PC-3 (cell line): Measurements from ENCODE around the gene PIGA. TPM values are rescaled to one million over a fixed set of nuclear protein-coding genes. Genes with fewer than 3 reads are reported as not detected.
"Not testable (repeated sequence)": the region's sequence is repeated elsewhere in the genome, so short reads cannot be mapped to it uniquely, and the experiment has no call there.

ENCODE experiments used
- ATAC-seq: fragments of 200-7000 bp; cut with Tn5 transposase; 2 replicates; pipeline ENCODE4 v1.9.1; 2020; ENCODE audit warnings: mild to moderate bottlenecking, moderate library complexity
- BruUV-seq: library from RNA; stranded (reverse); fragments of 400-500 nt; replicated peaks from 2 replicates; lab custom pipeline; 2021; lab: Mats Ljungman, UMichigan
- CTCF ChIA-PET: fragments of 300-600 bp; sonication (Branson Sonifier 250); formaldehyde crosslinking; loops from one replicate; lab custom pipeline; 2022; ENCODE audit warnings: antibody characterized with exemption; lab: Charles Lee
- POLR2A ChIA-PET: fragments of 300-600 bp; sonication (Branson Sonifier 250); formaldehyde crosslinking; loops from one replicate; lab custom pipeline; 2022; ENCODE audit warnings: antibody characterized with exemption; ENCODE audit not compliant: unreplicated experiment; lab: Charles Lee
- DNase-seq: peaks from one replicate; pipeline ENCODE4 v3.0.0-alpha.2; 2015
- H2AFZ ChIP-seq: fragments of 300-600 bp; sonication (generic); 2 replicates; pipeline ENCODE4 v1.6.0; 2016; ENCODE audit warnings: antibody characterized with exemption, low read length
- H3F3A ChIP-seq: fragments of 300-600 bp; sonication (generic); one replicate; pipeline ENCODE4 v1.6.0; 2017; ENCODE audit warnings: antibody characterized with exemption, low read length, control low read depth, mild to moderate bottlenecking; ENCODE audit not compliant: unreplicated experiment
- H3K27ac ChIP-seq: fragments of 300-600 bp; sonication (generic); 2 replicates; pipeline ENCODE4 v1.5.1; 2016; ENCODE audit warnings: mild to moderate bottlenecking, low read length
- H3K27me3 ChIP-seq: fragments of 300-600 bp; sonication (generic); 2 replicates; pipeline ENCODE4 v1.6.1; 2016; ENCODE audit warnings: low read length, mixed read lengths
- H3K36me3 ChIP-seq: fragments of 300-600 bp; sonication (generic); 2 replicates; pipeline ENCODE4 v1.6.1; 2016; ENCODE audit warnings: low read depth, mixed run types, low read length, mixed read lengths
- H3K4me1 ChIP-seq: fragments of 300-600 bp; sonication (generic); 2 replicates; pipeline ENCODE4 v1.5.1; 2016; ENCODE audit warnings: low read length; ENCODE audit not compliant: insufficient read depth
- H3K4me2 ChIP-seq: fragments of 300-600 bp; sonication (generic); 2 replicates; pipeline ENCODE4 v1.6.0; 2016; ENCODE audit warnings: low read length
- H3K4me3 ChIP-seq: fragments of 300-600 bp; sonication (generic); 2 replicates; pipeline ENCODE4 v1.5.1; 2016; ENCODE audit warnings: mild to moderate bottlenecking, low read length, mixed read lengths
- H3K79me2 ChIP-seq: fragments of 300-600 bp; sonication (generic); 2 replicates; pipeline ENCODE4 v1.6.1; 2017; ENCODE audit warnings: low read length, mixed read lengths
- H3K9ac ChIP-seq: fragments of 300-600 bp; sonication (generic); 2 replicates; pipeline ENCODE4 v1.6.0; 2016; ENCODE audit warnings: mild to moderate bottlenecking, low read length
- H3K9me2 ChIP-seq: fragments of 300-600 bp; sonication (generic); replicated peaks from 2 replicates; pipeline ENCODE4 v1.6.1; 2016; ENCODE audit warnings: mixed run types, low read length, mixed read lengths
- H3K9me3 ChIP-seq: fragments of 300-600 bp; sonication (generic); 2 replicates; pipeline ENCODE4 v1.6.1; 2016; ENCODE audit warnings: low read length, mixed read lengths
- H4K20me1 ChIP-seq: fragments of 300-600 bp; sonication (generic); 2 replicates; pipeline ENCODE4 v1.6.1; 2016; ENCODE audit warnings: low read length, mixed read lengths
- CTCF ChIP-seq: fragments of 300-600 bp; sonication (generic); conservative IDR thresholded peaks from 2 replicates; pipeline ENCODE4 v1.5.1; 2017; ENCODE audit warnings: antibody characterized with exemption, low read depth, mild to moderate bottlenecking, low read length
- EZH2 ChIP-seq: fragments of 300-600 bp; sonication (generic); IDR thresholded peaks from one replicate; pipeline ENCODE4 v1.6.1; 2017; ENCODE audit warnings: antibody characterized with exemption, mild to moderate bottlenecking, low read length; ENCODE audit not compliant: unreplicated experiment
- EZH2phosphoT487 ChIP-seq: fragments of 300-600 bp; sonication (generic); IDR thresholded peaks from 2 replicates; pipeline ENCODE4 v1.6.1; 2018; ENCODE audit warnings: mild to moderate bottlenecking, antibody characterized with exemption, low read length, borderline replicate concordance
- intact Hi-C: fragments of 100-400 bp; cut with micrococcal nuclease; formaldehyde crosslinking; loops from 2 replicates; pipeline ENCODE4 v1.9.0; 2023
- total RNA-seq: library from RNA; depleted of rRNA; stranded (reverse); fragments of >200 nt; gene quantifications from 2 replicates; pipeline ENCODE4 v1.2.3, GENCODE V29; 2014

The PIGA gene
- total RNA-seq, 1 experiment from 2014 or later: 17.9 TPM

GRCh38 chrX:15277604-15278003 lies 57.7 kb downstream of the PIGA start:
- Histone ChIP-seq H3K36me3 (no peaks in the 10 kb centered on the region), H3K27ac (no peak overlapping the region), H3K27me3 (no peaks in the 10 kb centered on the region), H3K9me2 (no peaks in the 10 kb centered on the region), H3K4me1 (no peaks in the 10 kb centered on the region), H3K9me3 (no peaks in the 10 kb centered on the region), H3K4me3 (no peak overlapping the region), H3F3A (no peaks in the 10 kb centered on the region), H2AFZ (no peak overlapping the region), H3K79me2 (no peaks in the 10 kb centered on the region), H3K9ac (no peak overlapping the region), H4K20me1 (no peaks in the 10 kb centered on the region), H3K4me2 (no peak overlapping the region)
- TF ChIP-seq EZH2 (no peak), CTCF (no peak), EZH2phosphoT487 (no peak)
- no TSS peak for BruUV-seq
- intact Hi-C loops: no loop called here
- DNase-seq (no peak), ATAC-seq (no peak)
- CTCF ChIA-PET: no interaction called here
- POLR2A ChIA-PET: no interaction called here

GRCh38 chrX:15274946-15275345 lies 60.4 kb downstream of the PIGA start:
- no peaks in the 10 kb centered on the region for H3K36me3 ChIP-seq
- H4K20me1 ChIP-seq: no peaks in the 10 kb centered on the region
- H3K9me2 ChIP-seq: no peaks in the 10 kb centered on the region
- H3K9ac ChIP-seq: no peak overlapping the region
- no peak for DNase-seq
- H2AFZ ChIP-seq: no peak overlapping the region
- no peak for ATAC-seq
- ChIA-PET CTCF (no interaction called here), POLR2A (no interaction called here)
- H3K4me2 ChIP-seq: no peak overlapping the region
- TF ChIP-seq CTCF (no peak), EZH2 (no peak), EZH2phosphoT487 (no peak)
- no peaks in the 10 kb centered on the region for H3K9me3 ChIP-seq
- H3K4me3 ChIP-seq: no peak overlapping the region
- H3K27me3 ChIP-seq: no peaks in the 10 kb centered on the region
- BruUV-seq: no TSS peak
- intact Hi-C loops: no loop called here
- H3F3A ChIP-seq: no peaks in the 10 kb centered on the region
- H3K27ac ChIP-seq: no peak overlapping the region
- H3K4me1 ChIP-seq: peaks cover 11% of the 10 kb centered on the region
- H3K79me2 ChIP-seq: no peaks in the 10 kb centered on the region

GRCh38 chrX:15273275-15273674 lies 62.0 kb downstream of the PIGA start:
- H3K9me3 ChIP-seq, H2AFZ ChIP-seq, ATAC-seq, H3K27ac ChIP-seq, H3K4me2 ChIP-seq, CTCF ChIA-PET, intact Hi-C loops, DNase-seq, POLR2A ChIA-PET, H3F3A ChIP-seq, H3K36me3 ChIP-seq, H3K4me3 ChIP-seq, H3K9me2 ChIP-seq, H3K27me3 ChIP-seq, H3K79me2 ChIP-seq, BruUV-seq, H4K20me1 ChIP-seq, H3K9ac ChIP-seq: not testable (repeated sequence)
- H3K4me1 ChIP-seq: peaks cover 21% of the 10 kb centered on the region
